Lung (tissue), 12 donors: ENCODE measurements around the gene IPO4. TPM values are rescaled to one million over a fixed set of nuclear protein-coding genes. Genes with fewer than 3 reads are reported as not detected.

ENCODE experiments used
- ATAC-seq: fragments of 200-7000 bp; cut with Tn5 transposase; one replicate; pipeline ENCODE4 v1.9.1; 2020; ENCODE audit warnings: moderate number of reproducible peaks; ENCODE audit not compliant: insufficient read depth, low FRiP score
- DNase-seq, 3 donors: peaks; one replicate each; pipeline ENCODE4 v3.0.0-alpha.2; 2013 to 2017
- H3K27ac ChIP-seq, 2 donors: one replicate each; pipeline ENCODE4 v1.5.1; 2013; ENCODE audit warnings: mild to moderate bottlenecking in 2 of 2, moderate library complexity in 2 of 2, control low read depth in 1 of 2, inconsistent platforms in 1 of 2, low read depth in 1 of 2, low read length in 1 of 2
- H3K27me3 ChIP-seq, 3 donors: one replicate each; pipeline ENCODE4 v1.5.1; 2013; ENCODE audit warnings: low read length in 2 of 3; ENCODE audit not compliant: control insufficient read depth in 3 of 3, insufficient read depth in 3 of 3
- H3K36me3 ChIP-seq, 4 donors: one replicate each; pipeline ENCODE4 v1.5.1; 2013; ENCODE audit warnings: low read length in 4 of 4, mild to moderate bottlenecking in 1 of 4, moderate library complexity in 1 of 4; ENCODE audit not compliant: control insufficient read depth in 4 of 4, insufficient read depth in 4 of 4
- H3K4me1 ChIP-seq, 5 donors: one replicate each; pipeline ENCODE4 v1.5.1; 2013; ENCODE audit warnings: low read length in 5 of 5, mild to moderate bottlenecking in 2 of 5, moderate library complexity in 1 of 5; ENCODE audit not compliant: control insufficient read depth in 5 of 5, insufficient read depth in 5 of 5
- H3K4me3 ChIP-seq: one replicate; pipeline ENCODE4 v1.5.1; 2013; ENCODE audit warnings: mild to moderate bottlenecking, control low read depth, moderate library complexity
- H3K9ac ChIP-seq, 2 donors: one replicate each; pipeline ENCODE4 v1.5.1; 2013; ENCODE audit warnings: low read length in 2 of 2, control low read depth in 1 of 2; ENCODE audit not compliant: insufficient read depth in 1 of 2
- H3K9me3 ChIP-seq, 4 donors: one replicate each; pipeline ENCODE4 v1.5.1; 2013; ENCODE audit warnings: low read length in 3 of 4, mild to moderate bottlenecking in 1 of 4, moderate library complexity in 1 of 4; ENCODE audit not compliant: control insufficient read depth in 4 of 4, insufficient read depth in 3 of 4
- WGBS, 2 donors: extraction: QIAGEN DNeasy Blood & Tissue Kit; methylation state at CpG; one replicate each; pipeline ENCODE4 v1.1.7; 2013; 5-methylcytosine and 5-hydroxymethylcytosine counted together
- polyA plus RNA-seq, 2 donors: library from polyadenylated mRNA; stranded (reverse); fragments of 200-250 nt; gene quantifications; one replicate each; pipeline ENCODE4 v1.2.1, GENCODE V29; 2013
- total RNA-seq, 2 donors: library from RNA; depleted of rRNA in 1 of 2; stranded (reverse); fragments of >200 nt in 1 of 2; gene quantifications; one replicate each; pipeline ENCODE4 v1.2.1, GENCODE V29; 2014 to 2021
- TF ChIP-seq, protein P1 (sequence below): IDR thresholded peaks from 2 replicates; pipeline ENCODE4 v1.5.1; 2012; ENCODE audit warnings: mild to moderate bottlenecking; ENCODE audit errors: control extremely low read depth, extremely low read depth
- donor health status: control.
- donor health status: control.
- donor health status: Bipolar disorder and iron deficiency.
- donor health status: healthy.
- donor health status: DM: yes; HTN: yes; CAD: no.

The IPO4 gene
- total and polyA plus RNA-seq, 4 donors = 13.0 to 78.9 (median 28.4) TPM

GRCh38 chr14:24236689-24237462 lies 48.3 kb upstream of the IPO4 start:
- Histone ChIP-seq H3K27ac (no peak overlapping the region), H3K4me3 (no peak overlapping the region), H3K9me3 (no peaks in the 10 kb centered on the region), H3K9ac (no peak overlapping the region), H3K4me1 (peaks cover 14 to 29% (median 19%) of the 10 kb centered on the region in 5 donors), H3K27me3 (no peaks in the 10 kb centered on the region), H3K36me3 (peaks cover 13 to 54% (median 44%) of the 10 kb centered on the region in 4 donors)
- WGBS, 2 donors = 95 to 98% methylated on average over 6 of the region's 6 CpGs
- TF ChIP-seq, protein P1, sequence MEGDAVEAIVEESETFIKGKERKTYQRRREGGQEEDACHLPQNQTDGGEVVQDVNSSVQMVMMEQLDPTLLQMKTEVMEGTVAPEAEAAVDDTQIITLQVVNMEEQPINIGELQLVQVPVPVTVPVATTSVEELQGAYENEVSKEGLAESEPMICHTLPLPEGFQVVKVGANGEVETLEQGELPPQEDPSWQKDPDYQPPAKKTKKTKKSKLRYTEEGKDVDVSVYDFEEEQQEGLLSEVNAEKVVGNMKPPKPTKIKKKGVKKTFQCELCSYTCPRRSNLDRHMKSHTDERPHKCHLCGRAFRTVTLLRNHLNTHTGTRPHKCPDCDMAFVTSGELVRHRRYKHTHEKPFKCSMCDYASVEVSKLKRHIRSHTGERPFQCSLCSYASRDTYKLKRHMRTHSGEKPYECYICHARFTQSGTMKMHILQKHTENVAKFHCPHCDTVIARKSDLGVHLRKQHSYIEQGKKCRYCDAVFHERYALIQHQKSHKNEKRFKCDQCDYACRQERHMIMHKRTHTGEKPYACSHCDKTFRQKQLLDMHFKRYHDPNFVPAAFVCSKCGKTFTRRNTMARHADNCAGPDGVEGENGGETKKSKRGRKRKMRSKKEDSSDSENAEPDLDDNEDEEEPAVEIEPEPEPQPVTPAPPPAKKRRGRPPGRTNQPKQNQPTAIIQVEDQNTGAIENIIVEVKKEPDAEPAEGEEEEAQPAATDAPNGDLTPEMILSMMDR = no peak
- no peak for ATAC-seq
- no peak for DNase-seq

DNA sequence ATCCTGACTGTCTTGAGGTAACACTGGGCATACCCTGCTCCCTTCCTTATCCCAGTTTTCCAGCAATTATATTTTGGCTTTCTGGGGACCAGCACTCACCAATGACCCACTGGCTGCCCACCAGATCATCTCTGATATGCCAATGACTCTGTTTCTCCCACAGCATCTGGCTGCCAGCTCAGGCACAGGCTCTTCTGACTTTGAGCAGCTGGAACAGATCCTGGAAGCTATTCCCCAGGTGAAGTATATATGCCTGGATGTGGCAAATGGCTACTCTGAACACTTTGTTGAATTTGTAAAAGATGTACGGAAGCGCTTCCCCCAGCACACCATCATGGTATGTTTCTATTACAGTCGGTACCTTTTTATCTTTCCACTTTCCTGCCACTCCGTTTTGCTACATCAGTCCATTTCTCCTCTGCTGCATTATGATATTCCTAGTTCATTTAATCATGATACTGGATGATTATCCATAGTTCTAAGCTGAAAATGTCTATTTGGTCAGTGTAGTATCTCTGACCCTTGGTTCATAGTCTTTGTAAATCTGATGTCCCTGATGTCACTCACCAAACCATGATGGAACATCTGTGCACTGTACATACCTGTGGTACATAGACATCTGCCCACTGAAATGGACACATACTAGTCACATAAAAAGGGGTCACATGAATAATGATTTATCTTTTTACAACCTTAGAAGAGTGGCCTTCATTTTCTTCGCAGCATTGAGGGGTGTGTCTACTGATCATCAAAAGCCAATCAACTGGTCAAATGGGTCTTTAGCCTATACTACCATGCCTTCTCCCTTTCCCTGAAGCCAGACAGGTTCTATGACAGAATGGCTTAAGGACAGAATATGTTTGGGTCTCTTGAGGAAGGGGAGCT lies 47.4 kb upstream of the IPO4 start:
- Histone ChIP-seq H3K9ac (no peak overlapping the region), H3K27me3 (no peaks in the 10 kb centered on the region), H3K36me3 (peaks cover 13 to 49% (median 43%) of the 10 kb centered on the region in 4 donors), H3K27ac (no peak overlapping the region), H3K4me1 (peaks cover 14 to 27% (median 16%) of the 10 kb centered on the region in 5 donors), H3K4me3 (no peak overlapping the region), H3K9me3 (no peaks in the 10 kb centered on the region)
- ATAC-seq = no peak
- no peak for DNase-seq
- TF ChIP-seq, protein P1 = no peak
- 95 to 99% methylated on average over 5 of the region's 5 CpGs for WGBS, 2 donors

DNA sequence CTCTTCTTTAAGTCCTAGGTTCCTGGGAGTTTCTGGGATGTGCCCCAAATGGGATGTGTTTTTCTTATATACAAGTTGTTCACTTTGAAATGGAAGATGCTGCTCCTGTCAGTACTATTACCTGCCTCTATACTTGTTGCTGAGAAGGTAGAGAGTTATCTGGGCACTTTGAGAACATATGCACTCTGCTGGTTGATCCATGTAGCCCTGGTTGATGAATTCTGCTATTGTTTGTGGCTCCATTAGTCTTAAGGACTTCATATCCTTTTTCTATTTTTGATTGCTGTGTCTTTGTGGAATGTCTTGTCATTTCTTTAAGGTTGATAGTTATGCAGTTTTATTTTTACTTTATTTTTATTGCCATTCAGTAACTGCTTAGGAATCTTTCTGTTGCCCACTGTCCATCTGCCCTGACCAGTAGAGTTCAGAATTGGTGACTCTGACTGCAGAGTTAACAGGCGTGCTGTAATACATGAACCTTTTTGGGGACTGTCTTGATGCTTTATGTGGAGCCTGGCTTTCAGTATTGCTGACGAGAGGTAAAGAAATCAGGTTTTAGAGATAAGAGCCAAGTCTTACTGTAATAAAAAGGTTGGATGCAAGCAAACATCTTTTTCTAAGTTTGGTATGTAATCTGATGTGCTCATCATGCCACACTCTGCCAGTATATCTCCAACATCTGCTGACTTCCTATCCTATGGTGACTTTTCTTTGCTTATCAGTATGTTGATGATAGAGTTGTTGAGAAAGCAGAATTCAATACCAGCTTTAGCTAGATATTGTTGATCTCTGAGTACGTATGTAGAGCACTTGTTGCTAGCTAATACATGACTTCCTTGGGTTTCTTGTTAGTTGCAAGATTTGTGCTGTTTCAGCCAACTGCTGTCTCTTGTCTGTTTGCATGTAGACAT lies 45.7 kb upstream of the IPO4 start:
- Histone ChIP-seq H3K9ac (no peak overlapping the region), H3K4me1 (peaks cover 10 to 21% (median 16%) of the 10 kb centered on the region in 5 donors), H3K27ac (no peak overlapping the region), H3K36me3 (peaks cover 9 to 33% (median 27%) of the 10 kb centered on the region in 4 donors), H3K9me3 (no peaks in the 10 kb centered on the region), H3K27me3 (no peaks in the 10 kb centered on the region), H3K4me3 (no peak overlapping the region)
- TF ChIP-seq, protein P1 = no peak
- DNase-seq = no peak
- no peak for ATAC-seq
- WGBS, 2 donors = 94 to 96% methylated on average over 3 of the region's 3 CpGs
